ENCODE results near the gene BICC1. TPM values are rescaled to one million over a fixed set of nuclear protein-coding genes. Genes with fewer than 3 reads are reported as not detected.

The BICC1 gene
- polyA plus RNA-seq, 1 donor (not counting 4 experiments of a cell fraction or from before 2014, with no cell fraction given) = 4.2 TPM

- no peak for FAIRE-seq
- H3K4me2 ChIP-seq (ENCODE audit: control insufficient read depth, extremely low read depth, insufficient read depth, low read depth, low read length) = no peak overlapping the region
- H3K4me3 ChIP-seq (ENCODE audit: control insufficient read depth in 2 of 3, extremely low read depth in 1 of 3, insufficient read depth in 2 of 3, low read depth in 1 of 3, low read length in 3 of 3) = no peak overlapping the region
- dilution Hi-C loops (cut with MboI; ENCODE audit: extremely low pct_ligation_motif_present, low sequenced_read_pairs) = no loop called here
- no peak overlapping the region for H2AFZ ChIP-seq (ENCODE audit: control insufficient read depth, low read length)
- H3K9ac ChIP-seq (ENCODE audit: control insufficient read depth, extremely low read depth, insufficient read depth, low read length) = no peak overlapping the region
- no peaks in the 10 kb centered on the region for H3K4me1 ChIP-seq (ENCODE audit: control insufficient read depth, extremely low read depth, insufficient read depth, low read length)
- H3K27me3 ChIP-seq (ENCODE audit: control insufficient read depth, extremely low read depth, insufficient read depth, low read length) = no peaks in the 10 kb centered on the region
- H3K9me3 ChIP-seq (ENCODE audit: control insufficient read depth, low read depth, low read length) = no peaks in the 10 kb centered on the region
- TF ChIP-seq EZH2 (IDR thresholded peaks at IDR 0.05; ENCODE audit: low read length) (no peak), CTCF (optimal IDR thresholded peaks at IDR 0.05 in 1 of 3, IDR thresholded peaks at IDR 0.05 in 1 of 3, conservative IDR thresholded peaks at IDR 0.05 in 1 of 3; ENCODE audit: extremely low read depth in 1 of 3, insufficient read depth in 2 of 3, low read length in 3 of 3) (no peak)
- no peaks in the 10 kb centered on the region for H3K79me2 ChIP-seq (ENCODE audit: control insufficient read depth, insufficient read depth, low read length)
- H3K27ac ChIP-seq (ENCODE audit: control insufficient read depth, insufficient read depth, low read length) = no peak overlapping the region
- no peaks in the 10 kb centered on the region for H4K20me1 ChIP-seq (ENCODE audit: control insufficient read depth, extremely low read depth, insufficient read depth, low read length)
- no peaks in the 10 kb centered on the region for H3K9me1 ChIP-seq (ENCODE audit: control insufficient read depth, extremely low read depth, insufficient read depth, low read length)
- DNase-seq (ENCODE audit: low read depth, low spot score) = no peak
- no peaks in the 10 kb centered on the region for H3K36me3 ChIP-seq (ENCODE audit: control insufficient read depth in 2 of 2, extremely low read depth in 1 of 2, insufficient read depth in 2 of 2, low read length in 2 of 2)
These were observed 95.7 kb downstream of the BICC1 start for GRCh38 chr10:58608351-58608750.

- Histone ChIP-seq H3K79me2 (ENCODE audit: control insufficient read depth, insufficient read depth, low read length) (no peaks in the 10 kb centered on the region), H3K4me2 (ENCODE audit: control insufficient read depth, extremely low read depth, insufficient read depth, low read depth, low read length) (no peak overlapping the region), H3K9me1 (ENCODE audit: control insufficient read depth, extremely low read depth, insufficient read depth, low read length) (no peaks in the 10 kb centered on the region), H3K36me3 (ENCODE audit: control insufficient read depth in 2 of 2, extremely low read depth in 1 of 2, insufficient read depth in 2 of 2, low read length in 2 of 2) (no peaks in the 10 kb centered on the region), H4K20me1 (ENCODE audit: control insufficient read depth, extremely low read depth, insufficient read depth, low read length) (no peaks in the 10 kb centered on the region), H2AFZ (ENCODE audit: control insufficient read depth, low read length) (no peak overlapping the region), H3K4me1 (ENCODE audit: control insufficient read depth, extremely low read depth, insufficient read depth, low read length) (no peaks in the 10 kb centered on the region), H3K4me3 (ENCODE audit: control insufficient read depth in 2 of 3, extremely low read depth in 1 of 3, insufficient read depth in 2 of 3, low read depth in 1 of 3, low read length in 3 of 3) (no peak overlapping the region), H3K27me3 (ENCODE audit: control insufficient read depth, extremely low read depth, insufficient read depth, low read length) (no peaks in the 10 kb centered on the region), H3K9ac (ENCODE audit: control insufficient read depth, extremely low read depth, insufficient read depth, low read length) (no peak overlapping the region), H3K27ac (ENCODE audit: control insufficient read depth, insufficient read depth, low read length) (no peak overlapping the region), H3K9me3 (ENCODE audit: control insufficient read depth, low read depth, low read length) (no peaks in the 10 kb centered on the region)
- FAIRE-seq = no peak
- dilution Hi-C loops (cut with MboI; ENCODE audit: extremely low pct_ligation_motif_present, low sequenced_read_pairs) = no loop called here
- no peak for DNase-seq (ENCODE audit: low read depth, low spot score)
- TF ChIP-seq CTCF (optimal IDR thresholded peaks at IDR 0.05 in 1 of 3, IDR thresholded peaks at IDR 0.05 in 1 of 3, conservative IDR thresholded peaks at IDR 0.05 in 1 of 3; ENCODE audit: extremely low read depth in 1 of 3, insufficient read depth in 2 of 3, low read length in 3 of 3) (no peak), EZH2 (IDR thresholded peaks at IDR 0.05; ENCODE audit: low read length) (no peak)
These were observed 96.3 kb downstream of the BICC1 start for GRCh38 chr10:58608826-58609531.

Measured in keratinocyte (primary cell).